ENCODE results near the gene USF2. TPM values are rescaled to one million over a fixed set of nuclear protein-coding genes. Genes with fewer than 3 reads are reported as not detected.

The USF2 gene
- polyA plus RNA-seq, 3 donors = 2.7 to 248 (median 5.0) TPM

- Mint-ChIP-seq H3K9me3 (peaks cover 0 to 16% (median 11%) of the 10 kb centered on the region in 7 donors), H3K27ac (no peak overlapping the region), H3K4me1 (peaks cover 31% of the 10 kb centered on the region), H3K4me3 (peak overlapping the region; percentile 2 to 86), H3K27me3 (ENCODE audit: low read depth in 3 of 3) (peaks cover 46 to 57% (median 46%) of the 10 kb centered on the region in 3 donors), H3K36me3 (peaks cover 9% of the 10 kb centered on the region in 2 donors)
- H4K20me1 ChIP-seq (ENCODE audit: insufficient read depth, low read length) = no peaks in the 10 kb centered on the region
- no peaks in the 10 kb centered on the region for H3K36me3 ChIP-seq (replicated peaks in 1 of 2; ENCODE audit: control insufficient read depth in 1 of 2, insufficient read depth in 2 of 2, low read length in 2 of 2)
- intact Hi-C loops (cut with micrococcal nuclease) = no loop called here
- no peak overlapping the region for H3K27ac ChIP-seq (ENCODE audit: low read depth in 1 of 2, low read length in 2 of 2)
- no peaks in the 10 kb centered on the region for H3K79me2 ChIP-seq (ENCODE audit: insufficient read depth, low read length)
- no peak overlapping the region for H3K4me3 ChIP-seq (replicated peaks in 1 of 3; ENCODE audit: low read depth in 2 of 3, low read length in 3 of 3)
- TF ChIP-seq CTCF (IDR thresholded peaks at IDR 0.05) = no peak
- no peak overlapping the region for H3K4me2 ChIP-seq (replicated peaks; ENCODE audit: extremely low read depth, low read length, poor library complexity, severe bottlenecking)
- H2AFZ ChIP-seq (ENCODE audit: insufficient read depth, low read depth, low read length, poor library complexity, severe bottlenecking) = no peak overlapping the region
- 92% methylated on average over 29 of the region's 34 CpGs for WGBS (ENCODE audit: insufficient coverage)
- H3K9ac ChIP-seq (ENCODE audit: insufficient read depth, low read length, poor library complexity, severe bottlenecking) = no peak overlapping the region
- peaks cover 21 to 45% of the 10 kb centered on the region in 2 donors for H3K27me3 ChIP-seq (ENCODE audit: control insufficient read depth in 2 of 2, insufficient read depth in 2 of 2, low read length in 2 of 2)
- peaks cover 0 to 20% of the 10 kb centered on the region in 2 donors for H3K9me3 ChIP-seq (replicated peaks in 1 of 2; ENCODE audit: control insufficient read depth in 1 of 2, insufficient read depth in 1 of 2, low read length in 2 of 2)
- DNase-seq = no peak
- H3K4me1 ChIP-seq (ENCODE audit: control insufficient read depth in 1 of 2, insufficient read depth in 2 of 2, low read length in 2 of 2) = peaks cover 29 to 31% of the 10 kb centered on the region in 2 donors
Observed at GRCh38 chr19:35249848-35250711, 18.7 kb upstream of the USF2 start.

GRCh38 chr19:35251456-35251855 is 17.3 kb upstream of the USF2 start:
- no peaks in the 10 kb centered on the region for H3K36me3 ChIP-seq (replicated peaks in 1 of 2; ENCODE audit: control insufficient read depth in 1 of 2, insufficient read depth in 2 of 2, low read length in 2 of 2)
- DNase-seq = no peak
- H3K36me3 Mint-ChIP-seq = peaks cover 9% of the 10 kb centered on the region in 2 donors
- peaks cover 28 to 29% of the 10 kb centered on the region in 2 donors for H3K4me1 ChIP-seq (ENCODE audit: control insufficient read depth in 1 of 2, insufficient read depth in 2 of 2, low read length in 2 of 2)
- WGBS (ENCODE audit: insufficient coverage) = 86% methylated on average over 1 of the region's 2 CpGs
- H3K27ac Mint-ChIP-seq = no peak overlapping the region
- no peak for TF ChIP-seq CTCF (IDR thresholded peaks at IDR 0.05)
- intact Hi-C loops (cut with micrococcal nuclease) = no loop called here
- no peak overlapping the region for H2AFZ ChIP-seq (ENCODE audit: insufficient read depth, low read depth, low read length, poor library complexity, severe bottlenecking)
- H3K27ac ChIP-seq (ENCODE audit: low read depth in 1 of 2, low read length in 2 of 2) = no peak overlapping the region
- peaks cover 0 to 16% of the 10 kb centered on the region in 2 donors for H3K9me3 ChIP-seq (replicated peaks in 1 of 2; ENCODE audit: control insufficient read depth in 1 of 2, insufficient read depth in 1 of 2, low read length in 2 of 2)
- no peak overlapping the region for H3K9ac ChIP-seq (ENCODE audit: insufficient read depth, low read length, poor library complexity, severe bottlenecking)
- peaks cover 28% of the 10 kb centered on the region for H3K4me1 Mint-ChIP-seq
- peaks cover 41 to 50% (median 45%) of the 10 kb centered on the region in 3 donors for H3K27me3 Mint-ChIP-seq (ENCODE audit: low read depth in 3 of 3)
- peaks cover 0 to 15% (median 6%) of the 10 kb centered on the region in 7 donors for H3K9me3 Mint-ChIP-seq
- no peaks in the 10 kb centered on the region for H3K79me2 ChIP-seq (ENCODE audit: insufficient read depth, low read length)
- H3K27me3 ChIP-seq (ENCODE audit: control insufficient read depth in 2 of 2, insufficient read depth in 2 of 2, low read length in 2 of 2) = peaks cover 21 to 41% of the 10 kb centered on the region in 2 donors
- no peak overlapping the region for H3K4me2 ChIP-seq (replicated peaks; ENCODE audit: extremely low read depth, low read length, poor library complexity, severe bottlenecking)
- no peak overlapping the region for H3K4me3 Mint-ChIP-seq
- H3K4me3 ChIP-seq (replicated peaks in 1 of 3; ENCODE audit: low read depth in 2 of 3, low read length in 3 of 3) = no peak overlapping the region
- no peaks in the 10 kb centered on the region for H4K20me1 ChIP-seq (ENCODE audit: insufficient read depth, low read length)
